Right kidney (tissue), 1 donor: ENCODE results near the gene PCGF1.

Experiments used
- DNase-seq: peaks from one replicate; pipeline ENCODE4 v3.0.0-alpha.2; 2016

Gene PCGF1

GRCh38 chr2:74538881-74539339 is 31.4 kb upstream of the PCGF1 start:
- no peak for DNase-seq

GRCh38 chr2:74537140-74537539 is 29.6 kb upstream of the PCGF1 start:
- DNase-seq, result no peak

GRCh38 chr2:74536166-74536950 is 28.9 kb upstream of the PCGF1 start:
- DNase-seq, result no peak

GRCh38 chr2:74535440-74535965 is 28.0 kb upstream of the PCGF1 start:
- DNase-seq, result no peak

- DNase-seq, result no peak
Observed at GRCh38 chr2:74534411-74534810, 26.9 kb upstream of the PCGF1 start.

GRCh38 chr2:74533464-74533863 is 26.0 kb upstream of the PCGF1 start:
- no peak for DNase-seq

- no peak for DNase-seq
Observed at GRCh38 chr2:74532222-74532621, 24.7 kb upstream of the PCGF1 start.

- DNase-seq, result no peak
Observed at GRCh38 chr2:74531666-74532065, 24.2 kb upstream of the PCGF1 start.

- DNase-seq, result peak; percentile 64
Observed at GRCh38 chr2:74530239-74531187, 23.0 kb upstream of the PCGF1 start.

- peak; percentile 95 for DNase-seq
Observed at GRCh38 chr2:74529357-74530238, 22.1 kb upstream of the PCGF1 start, which contains the start of the genes AUP1 and HTRA2. Gene AUP1, minus strand, starts transcription at chr2:74529706. Its CDS starts 77 bp downstream, at chr2:74529629. Gene HTRA2, plus strand, starts transcription at chr2:74529933. Its CDS starts 74 bp downstream, at chr2:74530007.

- DNase-seq, result no peak
Observed at GRCh38 chr2:74528600-74529356, 21.3 kb upstream of the PCGF1 start.

GRCh38 chr2:74527741-74528140 is 20.2 kb upstream of the PCGF1 start:
- no peak for DNase-seq

GRCh38 chr2:74526649-74527230 is 19.2 kb upstream of the PCGF1 start:
- DNase-seq, result no peak

GRCh38 chr2:74525717-74526648 is 18.5 kb upstream of the PCGF1 start, which contains the start of gene DQX1:
Gene DQX1, minus strand, starts transcription at chr2:74526231. Its CDS starts 502 bp downstream, at chr2:74525729.
- DNase-seq, result no peak

GRCh38 chr2:74524955-74525716 is 17.6 kb upstream of the PCGF1 start:
- DNase-seq, result no peak

- no peak for DNase-seq
Observed at GRCh38 chr2:74524005-74524404, 16.5 kb upstream of the PCGF1 start.

- DNase-seq, result no peak
Observed at GRCh38 chr2:74522516-74522915, 15.0 kb upstream of the PCGF1 start.

GRCh38 chr2:74516650-74517049 is 9.2 kb upstream of the PCGF1 start:
- no peak for DNase-seq
